GM12874 (cell line): ENCODE data around the gene TSNAXIP1.

Experiments
- TF ChIP-seq, protein P1 (sequence below): IDR thresholded peaks from 2 replicates; pipeline ENCODE4 v1.5.1; 2011; ENCODE audit warnings: low read depth, mild to moderate bottlenecking, control low read depth, low read length, moderate library complexity; ENCODE audit not compliant: insufficient read depth

The TSNAXIP1 gene

DNA sequence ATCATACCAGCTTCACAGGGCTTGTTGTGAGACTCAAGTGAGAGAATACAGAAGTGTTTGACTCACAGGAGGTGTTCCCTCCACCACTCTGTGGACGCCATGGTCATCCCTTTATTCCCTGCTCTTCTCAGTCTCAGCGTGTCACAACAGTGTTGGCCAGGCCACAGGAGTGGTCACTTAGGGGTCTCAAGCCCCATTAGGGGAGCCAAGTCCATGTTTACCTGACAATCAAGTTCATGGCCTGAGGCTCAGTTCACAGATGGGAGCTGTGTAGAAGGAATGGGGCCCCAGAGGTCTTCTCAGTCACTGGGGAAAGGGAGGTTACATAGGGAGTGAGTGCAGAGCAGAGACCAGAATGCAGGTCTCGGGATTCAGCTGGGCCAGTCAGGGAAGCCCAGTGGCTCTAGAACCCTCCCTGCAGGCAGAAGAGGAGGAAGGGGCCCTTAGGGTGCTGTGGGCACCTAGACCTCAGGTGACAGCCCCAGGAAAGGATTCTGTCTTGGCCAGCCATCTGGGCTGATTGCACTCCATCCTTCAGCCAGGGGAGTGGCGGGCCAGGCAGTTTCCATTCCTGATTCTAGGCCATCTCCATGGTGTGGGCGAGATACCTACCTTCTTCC is 50.3 kb downstream of the TSNAXIP1 start:
- TF ChIP-seq, protein P1, sequence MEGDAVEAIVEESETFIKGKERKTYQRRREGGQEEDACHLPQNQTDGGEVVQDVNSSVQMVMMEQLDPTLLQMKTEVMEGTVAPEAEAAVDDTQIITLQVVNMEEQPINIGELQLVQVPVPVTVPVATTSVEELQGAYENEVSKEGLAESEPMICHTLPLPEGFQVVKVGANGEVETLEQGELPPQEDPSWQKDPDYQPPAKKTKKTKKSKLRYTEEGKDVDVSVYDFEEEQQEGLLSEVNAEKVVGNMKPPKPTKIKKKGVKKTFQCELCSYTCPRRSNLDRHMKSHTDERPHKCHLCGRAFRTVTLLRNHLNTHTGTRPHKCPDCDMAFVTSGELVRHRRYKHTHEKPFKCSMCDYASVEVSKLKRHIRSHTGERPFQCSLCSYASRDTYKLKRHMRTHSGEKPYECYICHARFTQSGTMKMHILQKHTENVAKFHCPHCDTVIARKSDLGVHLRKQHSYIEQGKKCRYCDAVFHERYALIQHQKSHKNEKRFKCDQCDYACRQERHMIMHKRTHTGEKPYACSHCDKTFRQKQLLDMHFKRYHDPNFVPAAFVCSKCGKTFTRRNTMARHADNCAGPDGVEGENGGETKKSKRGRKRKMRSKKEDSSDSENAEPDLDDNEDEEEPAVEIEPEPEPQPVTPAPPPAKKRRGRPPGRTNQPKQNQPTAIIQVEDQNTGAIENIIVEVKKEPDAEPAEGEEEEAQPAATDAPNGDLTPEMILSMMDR, result no peak

DNA sequence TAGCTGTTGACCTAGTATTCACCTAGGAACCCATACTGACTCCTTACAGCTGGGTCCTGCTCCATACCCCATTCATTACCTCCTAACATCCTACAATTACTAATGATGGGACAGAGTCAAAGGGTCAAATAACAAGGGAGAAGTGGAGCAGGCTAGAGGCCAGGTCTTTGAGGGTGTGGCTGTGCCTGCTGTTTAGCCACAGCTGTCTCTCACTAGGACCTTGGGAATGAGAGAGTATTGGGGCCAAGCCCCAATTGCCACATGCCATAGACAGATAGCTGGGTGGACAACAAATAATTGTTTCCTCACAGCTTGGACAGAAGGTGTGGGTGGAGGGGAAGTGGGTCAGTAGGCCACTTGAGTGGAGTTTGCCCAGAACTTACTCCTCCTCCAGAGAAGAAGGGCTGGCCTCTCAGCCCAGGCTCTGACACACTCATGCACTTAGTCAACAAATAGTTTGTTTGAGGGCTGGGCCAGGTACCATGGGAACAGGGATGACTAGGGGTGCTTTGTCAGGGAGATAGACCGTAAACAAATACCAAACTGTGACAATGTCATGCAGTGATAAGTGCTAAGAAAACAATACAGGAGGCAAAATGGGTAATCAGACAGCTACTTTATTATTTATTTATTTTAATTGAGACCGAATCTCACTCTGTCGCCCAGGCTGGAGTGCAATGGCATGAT is 51.0 kb downstream of the TSNAXIP1 start:
- TF ChIP-seq, protein P1, result no peak

DNA sequence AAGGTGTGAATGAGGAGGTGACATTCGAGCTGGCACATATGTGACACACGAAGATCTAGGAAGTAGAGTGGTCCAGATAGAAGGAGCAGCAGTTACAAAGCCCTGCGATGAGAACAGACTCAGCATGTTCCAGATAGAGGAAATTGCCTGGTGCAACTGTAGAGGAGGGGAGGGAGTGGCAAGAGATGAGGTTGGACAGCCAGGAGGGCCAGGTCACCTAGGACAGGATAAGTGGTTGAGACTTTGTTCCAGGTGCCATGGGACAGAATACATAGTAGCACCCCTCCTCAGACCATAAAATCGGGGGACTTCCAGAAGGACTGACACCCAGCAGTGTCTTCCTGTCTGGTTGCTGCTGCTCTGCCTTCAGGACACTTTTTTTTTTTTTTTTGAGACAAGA is 51.8 kb downstream of the TSNAXIP1 start:
- TF ChIP-seq, protein P1, result no peak

DNA sequence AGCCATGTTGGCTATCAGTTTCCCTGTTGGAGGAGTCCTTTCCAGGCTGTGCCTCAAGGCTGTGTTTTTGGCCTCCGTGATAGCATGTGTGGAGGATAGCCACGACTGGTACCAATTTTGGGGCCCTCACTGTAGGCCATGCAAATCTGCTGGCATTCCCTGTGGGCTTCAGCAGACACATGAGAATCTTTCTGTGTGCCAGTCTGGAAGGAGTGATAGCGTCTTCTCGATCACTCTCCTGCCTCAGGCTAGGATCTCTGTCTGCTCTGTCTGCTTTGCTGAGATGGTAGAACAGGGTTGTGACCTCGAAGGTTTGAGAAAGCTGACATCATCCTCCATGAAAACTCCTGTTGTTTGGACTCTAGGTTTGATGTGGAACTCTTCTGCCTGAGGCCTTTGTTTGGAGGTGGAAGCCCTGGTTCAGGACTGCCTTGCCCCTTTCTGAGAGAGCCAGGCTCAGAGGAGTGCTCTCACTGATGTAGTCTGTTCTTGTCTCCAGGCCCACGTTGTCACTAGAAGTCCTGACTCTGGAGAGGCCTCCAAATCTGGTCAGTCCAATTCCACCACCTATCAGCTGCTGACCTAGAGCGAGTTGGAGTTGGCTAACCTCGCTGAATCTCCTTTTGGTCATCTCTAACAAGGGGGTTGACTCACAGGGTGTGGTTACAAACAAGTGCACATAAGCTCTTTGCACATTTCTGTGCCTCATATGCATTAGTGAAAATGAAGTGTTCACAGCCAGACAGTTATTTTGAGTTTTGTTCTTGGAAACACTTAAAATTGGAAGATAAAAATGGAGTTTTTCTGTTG is 54.1 kb downstream of the TSNAXIP1 start:
- TF ChIP-seq, protein P1, result no peak

DNA sequence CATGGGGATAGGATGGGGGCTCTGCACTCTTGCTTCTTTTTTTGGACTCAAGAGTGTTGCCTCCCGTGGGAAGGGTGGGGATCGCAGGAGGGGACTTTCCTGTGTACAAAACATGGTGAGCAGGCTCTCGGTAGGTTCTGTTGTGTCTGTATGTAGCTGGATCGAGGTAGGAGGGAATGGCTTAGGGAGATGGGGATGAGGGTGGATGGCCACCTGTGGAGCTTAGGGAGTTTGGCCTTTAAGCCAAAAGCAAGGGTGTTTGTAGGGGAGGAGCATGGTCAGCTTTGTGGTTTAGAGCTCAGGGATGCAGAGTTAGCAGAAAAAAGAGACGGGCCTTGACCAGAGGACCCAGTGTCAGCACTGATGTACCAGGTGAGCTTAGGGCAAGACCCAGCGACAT is 55.2 kb downstream of the TSNAXIP1 start:
- TF ChIP-seq, protein P1, result no peak

DNA sequence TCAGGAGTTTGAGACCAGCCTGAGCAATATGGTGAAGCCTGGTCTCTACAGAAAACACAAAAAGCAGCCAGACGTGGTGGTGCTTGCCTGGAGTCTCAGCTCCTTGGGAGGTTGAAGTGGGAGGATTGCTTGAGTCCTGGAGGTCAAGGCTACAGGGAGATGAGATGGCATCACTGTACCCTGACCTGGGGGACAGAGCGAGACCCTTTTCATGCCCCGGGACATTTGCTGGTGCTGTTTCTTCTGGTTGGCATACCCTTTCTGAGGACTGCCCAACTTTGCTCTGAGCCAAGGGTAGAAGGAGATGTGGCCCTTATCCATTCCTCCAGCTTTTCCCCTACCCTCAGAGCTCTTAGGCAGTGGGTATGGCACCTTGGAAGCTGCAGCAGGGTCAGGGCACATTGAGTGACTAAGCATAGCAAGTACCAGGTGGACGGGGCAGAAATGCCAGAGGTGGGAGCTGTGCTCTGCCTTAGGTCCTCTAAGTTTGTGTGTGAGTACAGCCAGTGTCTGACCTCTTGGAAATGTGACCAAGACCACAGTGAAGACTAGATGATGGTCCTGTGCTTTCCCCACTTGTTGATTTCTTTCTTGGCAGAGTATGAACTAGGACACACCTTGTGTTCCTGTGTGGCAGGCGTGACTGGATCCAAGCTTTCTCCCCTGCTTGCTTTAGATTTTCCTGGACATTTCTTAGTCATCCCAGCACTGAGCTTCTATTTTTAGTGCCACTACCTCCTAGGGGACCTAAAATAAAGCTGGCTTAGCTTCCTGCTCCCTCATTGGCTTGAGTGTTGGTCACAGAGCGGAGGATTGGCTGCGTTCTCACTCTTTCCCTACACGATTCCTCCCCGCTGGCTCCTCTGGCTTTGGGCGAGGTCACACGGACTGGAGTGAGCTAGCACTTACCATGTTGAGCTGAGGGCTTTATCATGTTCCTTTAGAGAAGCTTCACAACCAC is 56.2 kb downstream of the TSNAXIP1 start:
- TF ChIP-seq, protein P1, result no peak
